Activated T-helper 1 cell treated with anti-CD3 and anti-CD28 coated beads, Interleukin-12 subunit alpha, Interleukin-12 subunit beta, Interleukin-2, Interleukin-4 antibody, amounts not matched to agents 30 ng/mL and 10 ng/mL and 1 ng/mL, durations not matched to agents 14 hours and 24 hours and 36 hours (primary cell): ENCODE data around the gene SPEN. TPM values are rescaled to one million over a fixed set of nuclear protein-coding genes. Genes with fewer than 3 reads are reported as not detected.
A peak's percentile ranks its signal among the peaks of the same experiment; 100 is the strongest.
"Not testable (repeated sequence)": the region's sequence is repeated elsewhere in the genome, so short reads cannot be mapped to it uniquely, and the experiment has no call there.

Source experiments
- DNase-seq: peaks from one replicate; pipeline ENCODE4 v3.0.0; 2021; ENCODE audit warnings: low spot score
- H3K27ac Mint-ChIP-seq: one replicate; pipeline ENCODE4 v1.8.0; 2021; ENCODE audit warnings: mild to moderate bottlenecking, mixed read lengths
- H3K27me3 Mint-ChIP-seq: one replicate; pipeline ENCODE4 v1.8.0; 2022; ENCODE audit warnings: mild to moderate bottlenecking, moderate library complexity, mixed read lengths; ENCODE audit not compliant: insufficient read depth
- H3K36me3 Mint-ChIP-seq: one replicate; pipeline ENCODE4 v1.8.0; 2021; ENCODE audit warnings: low read depth, mixed read lengths
- H3K4me1 Mint-ChIP-seq: one replicate; pipeline ENCODE4 v1.8.0; 2021; ENCODE audit warnings: low read depth, mixed read lengths
- H3K4me3 Mint-ChIP-seq: one replicate; pipeline ENCODE4 v1.8.0; 2021; ENCODE audit warnings: mild to moderate bottlenecking, moderate library complexity, mixed read lengths
- H3K9me3 Mint-ChIP-seq: one replicate; pipeline ENCODE4 v1.8.0; 2021; ENCODE audit warnings: mixed read lengths
- intact Hi-C: fragments of 100-400 bp; cut with micrococcal nuclease; formaldehyde crosslinking; loops from one replicate; pipeline ENCODE4 v1.15.1; 2024
- total RNA-seq: library from RNA; stranded (reverse); gene quantifications from 2 replicates; pipeline ENCODE4 v1.2.3, GENCODE V29; 2022

The SPEN gene
- total RNA-seq, 1 donor from 2014 or later = 81.9 TPM

DNA sequence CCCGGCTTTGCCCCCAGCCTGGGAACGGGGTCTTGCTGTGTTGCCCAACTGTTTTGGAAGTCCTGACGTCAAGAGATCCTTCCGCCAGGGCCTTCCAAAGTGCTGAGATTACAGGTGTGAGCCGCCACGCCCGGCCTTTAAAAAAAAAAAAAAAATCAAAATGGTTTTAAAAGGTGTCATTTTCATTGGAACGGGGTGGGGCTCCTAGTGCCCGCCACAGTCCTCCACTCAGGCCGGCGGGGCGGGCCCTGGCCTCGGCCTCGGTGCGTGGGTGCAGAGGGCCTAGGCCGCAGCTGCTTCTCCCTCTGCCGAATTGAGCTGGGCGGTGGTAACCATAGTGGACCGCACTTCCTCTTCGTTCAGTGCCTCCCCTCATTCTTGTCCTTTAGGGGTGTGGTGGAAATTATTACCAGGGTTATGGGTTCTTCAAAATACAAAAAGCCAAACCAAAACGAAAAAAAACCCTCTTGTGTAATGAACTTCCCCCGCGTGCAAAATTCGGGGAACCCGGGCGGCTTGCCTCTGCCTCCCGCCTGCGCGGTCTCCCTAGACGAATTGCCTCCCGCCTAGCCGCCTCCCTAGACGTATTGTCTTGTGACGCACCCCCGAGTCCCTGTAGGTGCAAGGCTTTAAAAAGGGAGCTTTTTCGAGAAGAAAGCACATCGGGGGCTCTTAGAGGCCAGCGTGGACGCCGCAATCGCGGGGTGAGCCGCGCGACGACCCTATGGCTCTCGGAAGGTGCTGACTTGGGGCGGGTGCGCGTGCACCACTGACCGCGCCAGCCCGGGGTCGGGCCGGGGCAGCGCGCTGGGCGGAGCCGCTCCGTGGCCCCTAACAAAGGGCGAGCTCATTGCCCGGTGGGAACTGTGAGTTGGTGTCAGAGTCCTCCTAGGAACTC, 10.5 kb upstream of the SPEN start:
- Mint-ChIP-seq H3K27me3 (peaks cover 3% of the 10 kb centered on the region), H3K4me3 (peak overlapping the region; percentile 95), H3K27ac (peak overlapping the region; percentile 99), H3K4me1 (peaks cover 16% of the 10 kb centered on the region), H3K36me3 (peaks cover 2% of the 10 kb centered on the region), H3K9me3 (no peaks in the 10 kb centered on the region)
- DNase-seq = peak; percentile 14
- intact Hi-C loops = loop anchor here (10.0 kb wide), 1 partner anchor 1068 kb away; no protein-coding TSS in a partner anchor

- Mint-ChIP-seq H3K4me3 (peak overlapping the region; percentile 42), H3K36me3 (peaks cover 2% of the 10 kb centered on the region), H3K4me1 (peaks cover 13% of the 10 kb centered on the region), H3K9me3 (no peaks in the 10 kb centered on the region), H3K27me3 (peaks cover 3% of the 10 kb centered on the region), H3K27ac (no peak overlapping the region)
- intact Hi-C loops = loop anchor here (10.0 kb wide), 1 partner anchor 1067 kb away; no protein-coding TSS in a partner anchor
- no peak for DNase-seq
Observed at GRCh38 chr1:15837931-15838330, 9.6 kb upstream of the SPEN start.

- Mint-ChIP-seq H3K27ac (no peak overlapping the region), H3K36me3 (peaks cover 2% of the 10 kb centered on the region), H3K27me3 (peaks cover 3% of the 10 kb centered on the region), H3K4me3 (no peak overlapping the region), H3K9me3 (no peaks in the 10 kb centered on the region), H3K4me1 (peaks cover 9% of the 10 kb centered on the region)
- intact Hi-C loops = loop anchor here (10.0 kb wide), 1 partner anchor 1066 kb away; no protein-coding TSS in a partner anchor
- no peak for DNase-seq
Observed at GRCh38 chr1:15838721-15839120, 8.8 kb upstream of the SPEN start.

DNA sequence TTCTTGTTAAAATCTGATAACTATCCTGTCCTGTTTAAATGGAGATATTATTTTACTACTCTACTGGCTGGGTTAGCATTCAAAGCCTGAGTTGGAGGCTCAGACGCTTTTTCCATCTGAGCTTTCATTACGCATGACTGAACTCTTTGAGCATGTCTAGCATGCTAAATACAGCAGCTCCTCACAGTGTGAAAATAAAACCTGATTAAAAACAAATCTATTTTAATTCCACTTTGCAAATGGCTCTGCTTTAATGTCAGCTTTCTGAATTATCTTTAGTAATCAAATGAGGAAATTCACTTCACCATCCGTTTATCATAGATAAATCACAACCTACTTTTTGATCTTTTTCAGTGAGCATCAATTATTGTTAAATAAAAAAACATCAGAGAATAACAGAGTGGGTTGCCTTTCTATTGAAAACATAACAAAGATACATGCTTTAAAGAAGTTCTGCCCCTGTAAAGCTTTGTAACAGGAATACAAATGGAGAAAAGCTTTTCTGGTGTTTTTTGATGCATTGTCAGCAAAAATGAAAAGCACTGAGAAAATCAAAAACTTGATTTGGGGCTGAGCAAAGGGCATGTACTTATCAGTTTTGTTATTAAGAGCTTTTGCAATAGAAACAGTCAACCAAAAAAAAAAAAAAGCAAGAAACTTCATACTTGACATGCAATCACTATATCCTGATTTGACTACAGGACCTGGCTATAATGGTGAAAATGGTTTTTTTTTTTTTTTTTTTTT, 3.5 kb upstream of the SPEN start:
- no peak overlapping the region for H3K4me3 Mint-ChIP-seq
- H3K27me3 Mint-ChIP-seq = no peaks in the 10 kb centered on the region
- intact Hi-C loops = loop anchor here (10.0 kb wide), 1 partner anchor 429 kb away; no protein-coding TSS in a partner anchor
- H3K36me3 Mint-ChIP-seq = peaks cover 2% of the 10 kb centered on the region
- H3K9me3 Mint-ChIP-seq = no peaks in the 10 kb centered on the region
- peaks cover 10% of the 10 kb centered on the region for H3K4me1 Mint-ChIP-seq
- no peak for DNase-seq
- no peak overlapping the region for H3K27ac Mint-ChIP-seq

- DNase-seq, H3K9me3 Mint-ChIP-seq, H3K27me3 Mint-ChIP-seq: not testable (repeated sequence)
- Mint-ChIP-seq H3K4me3 (peak overlapping the region; percentile 94), H3K27ac (peak overlapping the region; percentile 95), H3K4me1 (peaks cover 31% of the 10 kb centered on the region), H3K36me3 (peaks cover 11% of the 10 kb centered on the region)
- intact Hi-C loops = loop anchor here (5.0 to 10.0 kb wide), 2 partner anchors 229 to 431 kb away; partner anchors contain the start of gene DDI2
Observed at GRCh38 chr1:15846056-15846455, 1.5 kb upstream of the SPEN start.

DNA sequence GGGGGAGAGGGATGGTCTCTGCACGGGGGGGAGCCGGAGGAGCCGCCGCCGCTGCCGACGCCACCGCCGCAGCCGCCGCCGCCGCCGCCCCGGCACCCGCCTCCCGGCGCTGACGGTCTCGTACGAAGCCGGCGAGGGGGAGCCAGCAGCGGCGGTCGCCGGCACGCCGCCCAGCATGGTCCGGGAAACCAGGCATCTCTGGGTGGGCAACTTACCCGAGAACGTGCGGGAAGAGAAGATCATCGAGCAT, 311 bp downstream of the SPEN start:
- Mint-ChIP-seq H3K4me3 (peak overlapping the region; percentile 75), H3K4me1 (peaks cover 46% of the 10 kb centered on the region), H3K36me3 (peaks cover 11% of the 10 kb centered on the region), H3K27me3 (no peaks in the 10 kb centered on the region), H3K27ac (peak overlapping the region; percentile 75), H3K9me3 (no peaks in the 10 kb centered on the region)
- intact Hi-C loops = loop anchor here (1.0 to 10.0 kb wide), 7 partner anchors 13 to 433 kb away; partner anchors contain the start of genes DDI2 and ZBTB17
- no peak for DNase-seq

DNA sequence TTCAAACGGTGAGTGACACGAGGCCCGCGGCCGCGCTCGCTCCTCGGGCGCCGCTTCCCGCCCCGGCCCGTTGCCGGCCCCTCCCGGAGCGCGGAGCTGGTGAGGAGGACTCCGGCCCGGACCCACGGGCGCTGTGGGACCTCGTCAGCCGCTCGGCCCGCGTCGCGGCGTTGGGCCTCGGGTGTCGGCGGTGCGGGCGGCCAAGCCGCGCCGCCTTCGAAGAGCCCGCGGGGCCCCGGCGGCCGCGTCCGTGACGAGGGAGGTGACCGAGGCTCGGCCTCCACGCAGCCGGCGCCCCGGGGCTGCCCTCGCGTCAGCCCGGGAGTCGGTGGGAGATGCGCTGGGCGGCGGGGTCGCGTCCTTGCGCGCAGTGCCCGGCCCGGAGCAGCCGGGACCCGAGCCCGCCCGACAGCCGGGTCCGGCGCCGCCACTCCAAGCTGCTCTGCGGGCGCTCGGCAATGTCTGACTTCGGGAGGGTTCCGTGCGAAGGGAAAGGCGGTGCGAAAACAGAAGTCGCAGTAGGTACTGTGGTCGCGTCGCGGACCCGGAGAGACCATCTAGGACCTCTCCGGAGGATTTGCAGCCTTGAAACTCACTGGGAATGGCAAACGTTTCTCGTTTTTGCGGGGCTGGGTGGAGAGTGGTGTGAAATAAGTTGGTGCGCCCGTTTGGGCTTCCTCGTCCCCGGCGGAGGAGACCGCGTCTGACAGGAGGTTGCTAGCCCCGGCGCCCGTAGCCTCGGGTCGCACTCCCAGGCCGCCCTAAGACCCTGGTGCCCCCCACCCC, 829 bp downstream of the SPEN start:
- Mint-ChIP-seq H3K4me1 (peaks cover 46% of the 10 kb centered on the region), H3K4me3 (peak overlapping the region; percentile 94), H3K27me3 (no peaks in the 10 kb centered on the region), H3K27ac (peak overlapping the region; percentile 89), H3K36me3 (peaks cover 11% of the 10 kb centered on the region), H3K9me3 (no peaks in the 10 kb centered on the region)
- intact Hi-C loops = loop anchor here (5.0 to 10.0 kb wide), 2 partner anchors 231 to 434 kb away; partner anchors contain the start of gene DDI2
- DNase-seq = peak; percentile 43

- Mint-ChIP-seq H3K36me3 (peaks cover 11% of the 10 kb centered on the region), H3K27me3 (no peaks in the 10 kb centered on the region), H3K27ac (peak overlapping the region; percentile 89), H3K4me3 (peak overlapping the region; percentile 94), H3K9me3 (no peaks in the 10 kb centered on the region), H3K4me1 (peaks cover 46% of the 10 kb centered on the region)
- peak; percentile 39 for DNase-seq
- intact Hi-C loops = loop anchor here (5.0 to 10.0 kb wide), 2 partner anchors 232 to 434 kb away; partner anchors contain the start of gene DDI2
Observed at GRCh38 chr1:15848929-15849774, 1.6 kb downstream of the SPEN start.

DNA sequence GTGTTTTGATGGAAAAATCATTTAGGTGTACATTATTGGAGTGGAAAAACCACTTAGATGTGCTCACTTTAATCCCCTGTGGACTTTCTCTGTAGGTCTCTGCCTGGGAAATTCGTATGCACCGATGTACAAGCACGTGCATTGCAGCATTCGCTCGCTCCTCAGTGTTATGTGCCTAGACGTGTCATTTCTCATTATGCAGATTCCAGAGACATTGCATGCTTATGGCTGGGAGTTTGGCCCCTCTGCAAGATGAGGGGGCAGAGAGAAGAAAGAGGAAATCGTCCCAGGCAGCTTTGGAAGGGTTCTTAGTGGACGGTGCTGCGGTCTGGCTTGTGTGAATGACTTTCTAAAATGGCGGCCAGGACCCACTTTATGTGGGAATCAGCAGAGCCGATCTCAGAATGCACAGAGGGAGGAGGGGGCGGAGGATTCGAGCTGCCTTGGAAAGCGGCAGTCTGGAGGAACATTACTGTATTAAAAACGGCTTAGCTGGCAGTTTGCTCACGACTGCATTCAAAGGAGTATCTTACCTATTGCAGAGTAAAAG, 2.3 kb downstream of the SPEN start:
- no peaks in the 10 kb centered on the region for H3K9me3 Mint-ChIP-seq
- intact Hi-C loops = loop anchor here (5.0 to 10.0 kb wide), 2 partner anchors 233 to 435 kb away; partner anchors contain the start of gene DDI2
- peak; percentile 16 for DNase-seq
- peaks cover 45% of the 10 kb centered on the region for H3K4me1 Mint-ChIP-seq
- no peaks in the 10 kb centered on the region for H3K27me3 Mint-ChIP-seq
- peaks cover 11% of the 10 kb centered on the region for H3K36me3 Mint-ChIP-seq
- peak overlapping the region; percentile 94 for H3K4me3 Mint-ChIP-seq
- H3K27ac Mint-ChIP-seq = peak overlapping the region; percentile 87

DNA sequence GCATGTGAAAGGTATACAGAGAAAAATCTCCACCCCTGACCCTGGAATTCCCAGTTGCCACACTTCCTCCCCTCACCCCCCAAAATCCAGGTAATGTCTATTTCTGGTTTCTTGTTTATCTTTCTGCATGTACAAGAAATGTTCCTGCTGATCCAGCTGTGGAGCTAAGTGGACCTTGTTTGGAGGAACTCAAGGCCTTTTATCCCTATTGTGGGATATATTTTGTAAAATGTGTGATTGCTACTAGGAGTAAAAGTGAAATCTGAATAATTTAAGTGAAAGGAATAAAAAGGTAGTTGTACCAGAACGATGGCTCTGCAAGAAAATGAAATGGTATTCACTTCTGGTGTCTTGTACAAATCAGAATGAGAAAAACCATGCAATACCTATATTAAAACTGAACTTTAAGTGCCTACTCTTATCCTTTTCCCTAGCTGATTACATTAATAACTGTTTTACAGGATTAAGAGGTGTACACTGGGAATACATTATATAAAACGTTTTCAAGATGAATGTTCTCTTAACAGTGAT, 3.0 kb downstream of the SPEN start:
- no peak overlapping the region for H3K27ac Mint-ChIP-seq
- H3K4me3 Mint-ChIP-seq = peak overlapping the region; percentile 94
- no peaks in the 10 kb centered on the region for H3K9me3 Mint-ChIP-seq
- H3K4me1 Mint-ChIP-seq = peaks cover 38% of the 10 kb centered on the region
- no peak for DNase-seq
- H3K27me3 Mint-ChIP-seq = no peaks in the 10 kb centered on the region
- intact Hi-C loops = no loop called here
- H3K36me3 Mint-ChIP-seq = peaks cover 11% of the 10 kb centered on the region

DNA sequence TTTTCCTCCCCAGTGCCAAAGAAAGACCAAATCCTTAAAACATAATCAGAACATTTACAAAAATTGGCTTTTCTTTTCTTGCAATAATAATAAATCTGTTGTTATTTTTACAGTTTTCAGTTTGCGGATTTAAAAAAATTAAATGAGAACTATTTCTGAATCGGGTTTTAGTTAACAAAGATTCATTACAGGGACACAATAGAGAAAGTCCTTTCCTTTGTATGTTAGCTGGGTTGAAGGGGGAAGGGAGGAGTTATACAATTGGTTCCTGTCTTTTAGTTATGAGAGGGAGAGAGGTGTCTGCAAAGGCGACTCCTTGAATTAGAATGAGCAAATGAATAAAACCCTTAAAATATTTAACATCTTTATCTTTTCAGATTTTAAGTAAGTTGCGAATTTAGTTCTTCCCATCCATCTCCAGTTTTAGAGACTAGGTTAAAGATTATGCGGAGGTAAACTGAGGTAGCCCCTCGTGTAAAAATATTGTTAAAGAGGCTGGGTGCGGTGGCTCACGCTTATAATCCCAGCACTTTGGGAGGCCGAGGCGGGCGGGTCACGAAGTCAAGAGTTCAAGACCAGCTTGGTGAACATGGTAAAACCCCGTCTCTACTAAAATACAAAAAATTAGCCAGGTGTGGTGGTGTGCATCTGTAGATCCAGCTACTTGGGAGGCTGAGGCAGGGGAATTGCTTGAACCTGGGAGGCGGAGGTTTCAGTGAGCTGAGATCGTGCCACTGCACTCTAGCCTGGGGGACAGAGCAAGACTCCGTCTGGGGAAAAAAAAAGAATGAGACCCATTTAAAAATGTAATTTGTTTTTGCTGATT, 3.9 kb downstream of the SPEN start:
- no peaks in the 10 kb centered on the region for H3K27me3 Mint-ChIP-seq
- DNase-seq = no peak
- no peaks in the 10 kb centered on the region for H3K9me3 Mint-ChIP-seq
- peaks cover 38% of the 10 kb centered on the region for H3K4me1 Mint-ChIP-seq
- intact Hi-C loops = no loop called here
- peaks cover 11% of the 10 kb centered on the region for H3K36me3 Mint-ChIP-seq
- no peak overlapping the region for H3K27ac Mint-ChIP-seq
- H3K4me3 Mint-ChIP-seq = no peak overlapping the region
